Adipocyte (in vitro differentiated cells): ENCODE results near the gene NF2.

Source experiments
- DNase-seq: peaks from one replicate; pipeline ENCODE4 v3.0.0-alpha.2; 2015; ENCODE audit warnings: low read depth
- H3K27me3 ChIP-seq: replicated peaks from 2 replicates; pipeline ENCODE4 v1.7.0; 2013; ENCODE audit warnings: mild to moderate bottlenecking, low read length, moderate library complexity; ENCODE audit not compliant: control insufficient read depth, insufficient read depth
- H3K36me3 ChIP-seq: 2 replicates; pipeline ENCODE4 v1.7.0; 2013; ENCODE audit warnings: low read length, mild to moderate bottlenecking, moderate library complexity; ENCODE audit not compliant: control insufficient read depth, insufficient read depth, severe bottlenecking
- H3K4me1 ChIP-seq: 2 replicates; pipeline ENCODE4 v1.7.0; 2013; ENCODE audit warnings: mild to moderate bottlenecking, low read length, moderate library complexity; ENCODE audit not compliant: control insufficient read depth, insufficient read depth
- H3K4me3 ChIP-seq: 2 replicates; pipeline ENCODE4 v1.7.0; 2013; ENCODE audit warnings: mild to moderate bottlenecking, low read length, moderate library complexity
- H3K9ac ChIP-seq: 2 replicates; pipeline ENCODE4 v1.7.0; 2013; ENCODE audit warnings: mild to moderate bottlenecking, low read length, moderate library complexity
- H3K9me3 ChIP-seq: 2 replicates; pipeline ENCODE4 v1.7.0; 2013; ENCODE audit warnings: mild to moderate bottlenecking, low read length, moderate library complexity; ENCODE audit not compliant: control insufficient read depth

NF2 gene

DNA sequence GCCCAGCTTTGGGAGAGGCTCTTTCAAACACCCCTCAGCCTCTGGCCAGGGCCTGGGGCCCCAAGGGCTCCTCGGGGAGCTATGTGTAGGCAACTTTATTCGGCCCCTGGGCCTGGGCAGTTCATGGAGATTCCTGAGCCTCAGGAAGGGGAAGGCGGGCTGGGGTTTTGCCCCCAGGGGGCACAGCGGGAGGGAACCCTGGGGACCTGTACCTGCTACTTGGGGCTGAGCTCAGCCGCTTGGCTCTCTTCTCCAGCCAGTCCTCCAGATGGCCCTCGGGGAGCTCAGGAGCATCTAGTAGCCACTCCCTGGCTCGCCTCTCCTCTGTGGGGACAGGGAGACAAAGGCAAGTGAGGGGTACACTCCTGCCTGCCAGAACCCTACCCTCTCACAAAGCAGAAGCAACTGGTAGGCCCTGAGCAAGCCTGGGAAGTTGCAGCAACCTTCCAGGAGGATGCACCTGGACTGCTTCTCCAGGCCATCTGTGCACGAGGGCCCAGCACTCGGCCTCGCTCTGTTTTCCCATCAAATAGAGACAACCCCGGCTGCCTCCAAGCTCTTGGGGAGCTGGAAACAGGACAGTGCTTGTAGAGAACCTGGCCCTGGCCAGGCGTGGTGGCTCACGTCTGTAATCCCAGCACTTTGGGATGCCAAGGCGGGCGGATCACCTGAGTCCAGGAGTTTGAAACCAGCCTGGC, 134.8 kb downstream of the NF2 start:
- Histone ChIP-seq H3K9me3 (no peaks in the 10 kb centered on the region), H3K4me1 (peaks cover 3% of the 10 kb centered on the region)

DNA sequence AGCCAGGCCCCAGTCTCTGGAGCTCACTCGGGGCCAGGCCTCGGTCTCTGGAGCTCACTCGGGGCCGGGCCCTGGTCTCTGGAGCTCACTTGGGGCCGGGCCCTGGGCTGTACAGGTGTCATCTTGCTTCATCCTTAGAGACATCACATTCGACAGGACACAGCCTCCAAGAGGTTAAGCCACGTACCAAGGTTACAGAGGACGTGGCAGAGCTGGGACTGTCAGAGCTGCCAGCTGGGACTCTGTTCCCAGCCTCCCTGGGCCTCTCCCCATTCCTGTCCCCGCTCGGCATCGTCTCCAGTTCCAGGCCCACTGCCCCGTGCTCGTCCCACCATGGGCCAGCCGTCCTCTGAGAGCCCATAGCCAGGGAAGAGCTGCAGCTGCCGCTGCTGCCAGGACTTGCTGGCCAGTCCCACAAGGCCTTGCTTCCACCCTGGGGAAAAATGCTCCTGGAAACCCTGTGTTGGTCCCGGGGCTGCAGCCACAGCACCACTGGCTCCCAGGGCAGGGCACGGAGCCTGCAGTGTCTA, 136.0 kb downstream of the NF2 start:
- Histone ChIP-seq H3K9ac (no peak overlapping the region), H3K9me3 (no peaks in the 10 kb centered on the region), H3K4me1 (peaks cover 1% of the 10 kb centered on the region), H3K36me3 (peaks cover 18% of the 10 kb centered on the region), H3K27me3 (no peaks in the 10 kb centered on the region), H3K4me3 (no peak overlapping the region)
- no peak for DNase-seq

More for the DNA sequence above, 134.8 kb downstream of the NF2 start:
- DNase-seq = no peak
- Histone ChIP-seq H3K4me3 (no peak overlapping the region), H3K9ac (no peak overlapping the region), H3K27me3 (no peaks in the 10 kb centered on the region), H3K36me3 (peaks cover 18% of the 10 kb centered on the region)

DNA sequence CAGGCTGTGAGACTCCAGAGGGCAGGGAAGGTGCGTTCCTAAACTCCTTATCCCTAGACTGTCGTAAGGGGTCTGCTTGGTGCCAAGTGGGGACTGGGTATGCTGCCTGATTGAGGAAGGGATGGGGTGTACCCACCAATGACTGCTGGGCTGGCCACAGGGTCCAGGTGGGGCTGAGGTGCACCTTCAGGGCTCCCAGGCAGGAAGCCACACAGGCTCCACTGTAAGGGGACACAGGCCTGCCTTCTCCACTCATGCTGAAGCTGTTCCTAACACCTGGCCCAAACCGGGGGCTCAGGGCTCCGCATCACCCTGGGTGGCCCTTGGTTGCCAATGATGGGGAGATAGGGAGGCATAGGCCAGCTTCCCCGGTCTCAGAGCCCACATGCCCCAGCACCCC, 136.8 kb downstream of the NF2 start:
- H3K9me3 ChIP-seq = no peaks in the 10 kb centered on the region
- H3K9ac ChIP-seq = no peak overlapping the region
- H3K4me3 ChIP-seq = no peak overlapping the region
- no peaks in the 10 kb centered on the region for H3K27me3 ChIP-seq
- peaks cover 18% of the 10 kb centered on the region for H3K36me3 ChIP-seq
- H3K4me1 ChIP-seq = peaks cover 9% of the 10 kb centered on the region
- DNase-seq = no peak

DNA sequence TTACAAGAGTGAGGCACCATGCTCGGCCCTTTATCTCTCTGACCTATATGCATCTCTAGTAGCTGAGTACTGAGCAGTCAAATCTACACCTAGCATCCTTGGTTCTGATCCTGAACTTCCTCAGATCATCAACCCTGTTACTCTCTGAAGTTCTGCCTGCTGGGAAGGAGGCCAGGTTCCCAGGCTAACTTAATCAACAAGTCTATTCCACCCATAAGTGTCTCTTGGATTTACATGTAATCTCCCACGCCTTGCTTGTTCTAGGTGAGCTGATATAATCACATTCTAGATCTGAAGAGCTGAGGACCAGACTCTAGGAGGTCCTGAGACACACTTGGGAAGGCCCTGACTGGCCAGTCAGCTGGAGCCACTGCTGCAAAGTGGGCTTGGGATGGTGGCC, 138.5 kb downstream of the NF2 start:
- no peak for DNase-seq
- Histone ChIP-seq H3K9ac (no peak overlapping the region), H3K27me3 (no peaks in the 10 kb centered on the region)

DNA sequence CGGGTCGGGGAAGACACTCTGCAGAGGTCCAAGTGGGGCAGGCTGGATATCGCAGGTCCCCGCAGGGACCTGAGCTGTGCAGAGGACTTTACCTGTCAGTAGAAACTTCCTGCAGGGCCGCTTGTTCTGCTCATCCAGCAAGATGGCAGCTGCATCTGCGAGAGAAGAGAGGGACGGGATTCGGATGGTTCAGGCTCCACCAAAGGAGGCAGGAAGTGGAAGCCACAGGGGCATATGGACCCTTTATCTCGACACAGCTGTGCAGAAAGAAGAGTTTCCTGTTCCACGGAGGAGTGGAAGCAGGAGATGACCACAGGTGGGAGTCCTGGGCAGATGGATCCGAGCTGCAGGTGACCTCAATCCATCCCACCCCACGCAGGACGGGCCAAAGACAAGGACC, 138.9 kb downstream of the NF2 start:
- peaks cover 13% of the 10 kb centered on the region for H3K4me1 ChIP-seq
- no peak overlapping the region for H3K4me3 ChIP-seq
- peaks cover 25% of the 10 kb centered on the region for H3K36me3 ChIP-seq
- no peak overlapping the region for H3K9ac ChIP-seq
- no peaks in the 10 kb centered on the region for H3K27me3 ChIP-seq
- no peaks in the 10 kb centered on the region for H3K9me3 ChIP-seq
- no peak for DNase-seq

More for the DNA sequence above, 138.5 kb downstream of the NF2 start:
- no peak overlapping the region for H3K4me3 ChIP-seq
- H3K36me3 ChIP-seq = peaks cover 23% of the 10 kb centered on the region
- peaks cover 13% of the 10 kb centered on the region for H3K4me1 ChIP-seq
- H3K9me3 ChIP-seq = no peaks in the 10 kb centered on the region

DNA sequence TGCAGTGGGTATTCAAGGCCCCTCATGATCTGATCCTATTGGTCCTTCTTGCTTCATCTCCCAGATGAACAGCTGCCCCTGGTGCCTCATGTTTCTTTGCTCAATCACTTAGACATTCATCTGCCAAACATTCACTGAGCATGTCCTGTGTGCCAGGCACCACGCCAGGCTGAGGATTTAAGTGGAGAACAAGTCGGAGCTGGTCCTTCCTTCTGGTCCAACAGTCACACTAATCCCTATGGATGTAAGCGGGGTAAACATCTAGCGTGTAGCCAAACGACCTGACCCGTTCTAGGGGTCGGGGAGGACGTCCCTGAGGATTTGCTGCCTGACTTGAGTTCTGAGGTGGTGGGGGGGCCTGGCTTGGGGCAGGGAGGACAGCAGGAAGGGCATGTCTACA, 141.5 kb downstream of the NF2 start:
- H3K9ac ChIP-seq = no peak overlapping the region
- peaks cover 32% of the 10 kb centered on the region for H3K36me3 ChIP-seq
- H3K27me3 ChIP-seq = no peaks in the 10 kb centered on the region
- H3K9me3 ChIP-seq = no peaks in the 10 kb centered on the region
- peak; percentile 87 for DNase-seq
- H3K4me3 ChIP-seq = no peak overlapping the region
- H3K4me1 ChIP-seq = peaks cover 13% of the 10 kb centered on the region

DNA sequence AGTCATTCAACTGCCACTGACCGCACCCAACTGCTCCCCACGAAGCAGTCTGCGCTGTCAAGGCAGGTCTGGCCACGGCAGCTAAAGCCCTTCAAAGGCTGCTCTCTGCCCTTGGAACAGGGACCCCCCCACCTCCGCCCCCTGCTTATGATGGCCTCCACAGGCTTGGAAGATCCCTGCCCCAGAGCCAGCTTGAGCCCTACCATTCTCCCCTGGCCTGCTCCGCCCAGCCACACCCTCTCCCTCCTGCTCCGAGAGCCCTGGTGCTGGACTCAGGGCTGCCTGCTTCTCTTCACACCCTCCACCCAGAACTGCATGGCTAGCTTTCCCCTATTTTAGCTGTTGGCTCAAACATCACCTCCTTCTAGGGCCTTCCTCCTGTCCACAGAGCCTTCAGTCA, 144.4 kb downstream of the NF2 start:
- DNase-seq = no peak
- Histone ChIP-seq H3K27me3 (no peaks in the 10 kb centered on the region), H3K4me3 (no peak overlapping the region), H3K36me3 (peaks cover 18% of the 10 kb centered on the region), H3K9ac (no peak overlapping the region), H3K4me1 (peaks cover 13% of the 10 kb centered on the region), H3K9me3 (no peaks in the 10 kb centered on the region)
